AG09309 (cell line): ENCODE data around the gene NDUFA5.
A peak's percentile ranks its signal among the peaks of the same experiment; 100 is the strongest.
"Not testable (repeated sequence)": the region's sequence is repeated elsewhere in the genome, so short reads cannot be mapped to it uniquely, and the experiment has no call there.

ENCODE experiments used
- DNase-seq: peaks from one replicate; pipeline ENCODE4 v3.0.0-alpha.2; 2010; ENCODE audit warnings: low read depth
- H3K4me3 ChIP-seq: 2 replicates; pipeline ENCODE4 v1.5.1; 2011; ENCODE audit warnings: mild to moderate bottlenecking, low read depth, low read length, moderate library complexity; ENCODE audit not compliant: control insufficient read depth
- CTCF ChIP-seq: IDR thresholded peaks from 2 replicates; pipeline ENCODE4 v1.5.1; 2011; ENCODE audit warnings: mild to moderate bottlenecking, low read depth, low read length, inconsistent platforms; ENCODE audit not compliant: insufficient read depth, control insufficient read depth; ENCODE audit errors: missing control alignments

Gene NDUFA5

DNA sequence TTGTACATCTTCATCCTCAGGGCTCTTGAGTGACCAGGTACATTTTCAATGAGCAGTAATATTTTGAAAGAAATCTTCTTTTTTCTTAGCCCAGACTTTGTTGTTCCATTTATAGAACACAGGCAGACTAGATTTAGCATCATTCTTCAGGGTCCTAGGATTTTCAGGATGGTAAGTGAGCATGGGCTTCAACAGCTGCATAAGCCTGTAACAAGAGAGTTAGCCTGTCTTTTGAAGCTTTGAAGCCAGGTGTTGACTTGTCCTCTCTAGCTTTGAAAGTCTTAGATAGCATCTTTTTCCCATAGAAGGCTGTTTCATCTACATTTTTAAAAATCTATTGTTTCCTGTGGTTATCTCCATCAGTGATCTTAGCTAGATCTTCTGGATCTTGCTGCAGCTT, 4.5 kb upstream of the NDUFA5 start:
- no peak for TF ChIP-seq CTCF
- DNase-seq = no peak
- H3K4me3 ChIP-seq = no peak overlapping the region

- peak overlapping the region; percentile 94 for H3K4me3 ChIP-seq
- DNase-seq = no peak
- TF ChIP-seq CTCF = no peak
These were observed 764 bp upstream of the NDUFA5 start for GRCh38 chr7:123558289-123558874.

DNA sequence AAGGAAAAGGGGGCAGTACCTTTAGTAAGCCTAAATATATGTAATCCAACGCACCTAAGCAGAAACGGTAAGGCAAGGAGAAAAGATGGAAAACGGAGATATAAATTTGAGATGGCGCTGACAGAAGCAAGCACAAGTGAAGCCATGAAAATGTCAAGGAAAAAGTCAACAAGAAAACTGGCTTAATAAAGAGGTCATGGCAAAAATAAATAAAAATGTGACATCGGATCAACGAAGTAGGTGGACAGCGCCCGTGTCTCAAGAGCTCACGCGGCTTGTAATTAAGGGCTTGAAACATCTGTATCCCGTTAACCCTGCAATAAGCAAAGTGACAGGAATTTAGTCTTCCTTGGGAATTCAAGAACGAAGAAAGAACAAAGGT, 611 bp downstream of the NDUFA5 start:
- peak overlapping the region; percentile 94 for H3K4me3 ChIP-seq
- TF ChIP-seq CTCF = no peak
- no peak for DNase-seq

DNA sequence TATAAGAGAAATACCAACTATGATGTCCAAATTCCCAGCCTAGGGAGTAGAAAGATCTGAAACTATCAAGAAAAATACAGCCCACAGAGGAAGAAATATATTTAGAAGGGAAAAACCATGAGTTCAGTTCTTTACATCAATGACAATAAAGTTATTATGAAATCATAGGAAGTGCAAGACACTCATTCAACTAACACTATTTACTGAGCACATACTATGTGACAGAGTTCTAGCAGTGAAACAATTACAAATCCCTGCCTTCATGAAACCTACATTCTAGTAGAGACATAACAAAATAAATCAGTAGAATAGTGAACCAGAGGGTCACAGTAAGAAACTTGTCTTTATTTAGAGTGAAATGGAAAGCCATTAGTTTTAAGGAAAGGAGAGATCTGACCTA, 2.1 kb downstream of the NDUFA5 start:
- no peak for TF ChIP-seq CTCF
- DNase-seq = no peak
- H3K4me3 ChIP-seq = no peak overlapping the region

DNA sequence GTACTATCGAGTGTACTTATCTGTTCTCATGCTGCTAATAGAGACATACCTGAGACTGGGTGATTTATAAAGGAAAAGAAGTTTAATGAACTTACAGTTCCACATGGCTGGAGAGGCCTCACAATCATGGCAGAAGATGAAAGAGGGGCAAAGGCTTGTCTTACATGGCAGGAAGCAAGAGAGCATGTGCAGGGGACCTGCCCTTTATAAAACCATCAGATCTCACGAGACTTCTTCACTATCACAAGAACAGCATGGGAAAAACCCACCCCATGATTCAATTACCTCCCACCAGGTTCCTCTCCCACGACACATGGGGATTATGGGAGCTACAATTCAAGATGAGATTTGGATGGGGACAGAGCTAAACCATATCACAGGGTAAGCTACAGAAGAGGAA, 4.5 kb downstream of the NDUFA5 start:
- TF ChIP-seq CTCF = no peak
- no peak for DNase-seq

DNA sequence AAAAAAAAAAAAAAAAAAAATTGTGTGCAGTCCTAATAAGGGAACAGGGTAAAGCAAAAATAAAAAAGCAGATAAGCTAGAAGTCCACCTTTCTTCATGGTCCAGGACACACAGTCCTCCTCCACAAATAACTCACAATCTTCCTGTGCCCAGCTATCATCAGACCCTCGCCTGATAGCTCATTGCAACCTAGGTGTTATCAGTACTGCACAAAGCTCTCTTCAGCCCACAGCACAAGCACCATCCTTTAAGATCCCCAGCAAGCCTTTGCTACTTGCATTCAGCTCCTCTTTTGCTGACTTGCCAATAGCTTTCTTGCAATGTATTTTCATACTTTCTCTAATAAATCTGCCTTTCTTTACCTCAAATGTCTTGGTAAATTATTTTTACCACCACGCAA, 5.0 kb downstream of the NDUFA5 start:
- no peak for TF ChIP-seq CTCF
- no peak overlapping the region for H3K4me3 ChIP-seq
- DNase-seq = no peak

More for the DNA sequence above, 4.5 kb downstream of the NDUFA5 start:
- H3K4me3 ChIP-seq = no peak overlapping the region

GRCh38 chr7:123552134-123552533, 5.5 kb downstream of the NDUFA5 start:
- not testable (repeated sequence) for H3K4me3 ChIP-seq, DNase-seq
